Tibial nerve (tissue), 3 donors: ENCODE results near the gene KATNAL2.

Experiments used
- EP300 ChIP-seq, 2 donors: sonication (generic); formaldehyde crosslinking; IDR thresholded peaks; one replicate each; pipeline ENCODE4 v1.6.1; 2017; ENCODE audit warnings: antibody characterized with exemption in 2 of 2, mild to moderate bottlenecking in 1 of 2
- POLR2A ChIP-seq, 2 donors: fragments of 450-650 bp; IDR thresholded peaks; one replicate each; pipeline ENCODE4 v1.6.1; 2017; ENCODE audit warnings: antibody characterized with exemption in 2 of 2, mild to moderate bottlenecking in 2 of 2, moderate library complexity in 2 of 2

- TF ChIP-seq EP300 (IDR thresholded peaks at IDR 0.05) (no peak), POLR2A (IDR thresholded peaks at IDR 0.05) (no peak)
Observed at GRCh38 chr18:46886893-46887292, 30.5 kb upstream of the KATNAL2 start.
